HepG2 (cell line): Measurements from ENCODE around the gene ABCD4. TPM values are rescaled to one million over a fixed set of nuclear protein-coding genes. Genes with fewer than 3 reads are reported as not detected.

ENCODE experiments used
- CAMTA2 ChIP-seq: sonication (generic); formaldehyde crosslinking; IDR thresholded peaks from 2 replicates; pipeline ENCODE4 v1.4.0; 2020; ENCODE audit warnings: mild to moderate bottlenecking, missing genetic modification reagents, borderline replicate concordance
- EP300 ChIP-seq, 3 experiments: sonication (generic) in 1 of 3; formaldehyde crosslinking in 1 of 3; IDR thresholded peaks; 2 replicates each; pipeline versions ENCODE4 v1.5.1 to v1.6.1; 2011 to 2020; ENCODE audit warnings: low read depth in 2 of 3, low read length in 2 of 3, borderline replicate concordance in 1 of 3, improper control_type of control experiment in 1 of 3, mild to moderate bottlenecking in 1 of 3, missing genetic modification reagents in 1 of 3, moderate library complexity in 1 of 3
- GATAD1 ChIP-seq: IDR thresholded peaks from 2 replicates; pipeline ENCODE4 v1.6.1; 2016; ENCODE audit warnings: missing genetic modification reagents, missing compliant biosample characterization
- HNF4G ChIP-seq, 2 experiments: sonication (generic) in 1 of 2; formaldehyde crosslinking in 1 of 2; IDR thresholded peaks; 2 replicates each; pipeline versions ENCODE4 v1.4.0 to v1.6.1; 2011 to 2020; ENCODE audit warnings: borderline replicate concordance in 2 of 2, low read depth in 2 of 2, mild to moderate bottlenecking in 2 of 2, low read length in 1 of 2, missing genetic modification reagents in 1 of 2, moderate library complexity in 1 of 2
- HNRNPK ChIP-seq: fragments of 200-400 bp; formaldehyde crosslinking; IDR thresholded peaks from 2 replicates; pipeline ENCODE4 v1.6.1; 2018; ENCODE audit warnings: low read length, low read depth, moderate library complexity, mild to moderate bottlenecking; ENCODE audit not compliant: poor library complexity, severe bottlenecking
- MBNL3 ChIP-seq: fragments of 250-450 bp; sonication (Bioruptor Pico); conservative IDR thresholded peaks from 2 replicates; pipeline ENCODE4 v1.8.0; 2022; ENCODE audit warnings: mild to moderate bottlenecking, inconsistent platforms
- SMARCE1 ChIP-seq: fragments of 450-650 bp; IDR thresholded peaks from 2 replicates; pipeline ENCODE4 v1.6.1; 2017; ENCODE audit warnings: borderline replicate concordance
- XRCC5 ChIP-seq: fragments of 200-400 bp; formaldehyde crosslinking; optimal IDR thresholded peaks from 2 replicates; pipeline ENCODE3; 2017; ENCODE audit warnings: mild to moderate bottlenecking, low read length
- ZEB1 ChIP-seq: IDR thresholded peaks from 2 replicates; pipeline ENCODE4 v1.6.1; 2012; ENCODE audit warnings: mild to moderate bottlenecking, low read depth, inconsistent platforms; ENCODE audit not compliant: insufficient replicate concordance
- ZMAT3 ChIP-seq: sonication (generic); formaldehyde crosslinking; conservative IDR thresholded peaks from 2 replicates; pipeline ENCODE4 v1.7.0; 2021; ENCODE audit warnings: missing genetic modification reagents
- ZNF225 ChIP-seq: sonication (generic); formaldehyde crosslinking; IDR thresholded peaks from 2 replicates; pipeline ENCODE4 v1.4.0; 2020; ENCODE audit warnings: mild to moderate bottlenecking, missing genetic modification reagents
- ZNF234 ChIP-seq: sonication (generic); formaldehyde crosslinking; conservative IDR thresholded peaks from 2 replicates; pipeline ENCODE4 v1.5.1; 2020; ENCODE audit warnings: mild to moderate bottlenecking, missing genetic modification reagents
- ZNF317 ChIP-seq: sonication (generic); formaldehyde crosslinking; IDR thresholded peaks from 2 replicates; pipeline ENCODE4 v1.5.0; 2020; ENCODE audit warnings: mild to moderate bottlenecking, missing genetic modification reagents
- ZNF501 ChIP-seq: sonication (generic); formaldehyde crosslinking; IDR thresholded peaks from 2 replicates; pipeline ENCODE4 v1.5.1; 2020; ENCODE audit warnings: mild to moderate bottlenecking, moderate library complexity, missing genetic modification reagents
- ZNF546 ChIP-seq: sonication (generic); formaldehyde crosslinking; conservative IDR thresholded peaks from 2 replicates; pipeline ENCODE4 v1.8.1; 2023; ENCODE audit warnings: mild to moderate bottlenecking, missing genetic modification reagents
- ZNF652 ChIP-seq: IDR thresholded peaks from 2 replicates; pipeline ENCODE4 v1.6.1; 2016; ENCODE audit warnings: low read depth, borderline replicate concordance
- ZSCAN9 ChIP-seq: IDR thresholded peaks from 2 replicates; pipeline ENCODE4 v1.6.1; 2016; ENCODE audit warnings: borderline replicate concordance
- polyA plus RNA-seq, 8 experiments: library from polyadenylated mRNA; depleted of rRNA in 3 of 8; stranded (reverse) in 7 of 8; unstranded in 1 of 8; fragments of >200 nt; fragmentation: Illumina TruSeq in 4 of 8; extraction: Trizol in 4 of 8; gene quantifications; 2 replicates each; pipeline versions ENCODE4 v1.2.1 to v1.2.3, GENCODE V29; 2011 to 2016; ENCODE audit warnings: low read depth in 4 of 8, missing spikeins in 1 of 8, mixed read lengths in 1 of 8; ENCODE audit not compliant: insufficient read depth in 1 of 8
- total RNA-seq, 5 experiments: library from RNA; depleted of rRNA; stranded (reverse); fragments of >200 nt; fragmentation: Illumina TruSeq; extraction: Trizol; gene quantifications; 2 replicates each; pipeline ENCODE4 v1.2.3, GENCODE V29; 2016; ENCODE audit warnings: low read depth in 1 of 5
- TF ChIP-seq, protein P1 (sequence below): sonication (generic); formaldehyde crosslinking; IDR thresholded peaks from 2 replicates; pipeline ENCODE4 v1.9.0; 2021; ENCODE audit warnings: missing genetic modification reagents, mild to moderate bottlenecking, borderline replicate concordance
- TF ChIP-seq, protein P2 (sequence below): sonication (generic); formaldehyde crosslinking; conservative IDR thresholded peaks from 2 replicates; pipeline ENCODE4 v1.8.1; 2023; ENCODE audit warnings: missing genetic modification reagents
- TF ChIP-seq, protein P3 (sequence below): IDR thresholded peaks from 2 replicates; pipeline ENCODE4 v1.6.1; 2012; ENCODE audit warnings: inconsistent platforms
- TF ChIP-seq, protein P4 (sequence below): sonication (generic); formaldehyde crosslinking; IDR thresholded peaks from 2 replicates; pipeline ENCODE4 v1.5.0; 2020; ENCODE audit warnings: mild to moderate bottlenecking, missing genetic modification reagents
- TF ChIP-seq, protein P5 (sequence below): sonication (generic); formaldehyde crosslinking; IDR thresholded peaks from 2 replicates; pipeline ENCODE4 v1.5.1; 2020; ENCODE audit warnings: missing genetic modification reagents, mild to moderate bottlenecking, borderline replicate concordance

Gene ABCD4
- total and polyA plus RNA-seq, 2 of the 13 experiments (the other 11 are each of a cell fraction or from before 2014, with no cell fraction given) = 47.5 to 50.5 TPM

DNA sequence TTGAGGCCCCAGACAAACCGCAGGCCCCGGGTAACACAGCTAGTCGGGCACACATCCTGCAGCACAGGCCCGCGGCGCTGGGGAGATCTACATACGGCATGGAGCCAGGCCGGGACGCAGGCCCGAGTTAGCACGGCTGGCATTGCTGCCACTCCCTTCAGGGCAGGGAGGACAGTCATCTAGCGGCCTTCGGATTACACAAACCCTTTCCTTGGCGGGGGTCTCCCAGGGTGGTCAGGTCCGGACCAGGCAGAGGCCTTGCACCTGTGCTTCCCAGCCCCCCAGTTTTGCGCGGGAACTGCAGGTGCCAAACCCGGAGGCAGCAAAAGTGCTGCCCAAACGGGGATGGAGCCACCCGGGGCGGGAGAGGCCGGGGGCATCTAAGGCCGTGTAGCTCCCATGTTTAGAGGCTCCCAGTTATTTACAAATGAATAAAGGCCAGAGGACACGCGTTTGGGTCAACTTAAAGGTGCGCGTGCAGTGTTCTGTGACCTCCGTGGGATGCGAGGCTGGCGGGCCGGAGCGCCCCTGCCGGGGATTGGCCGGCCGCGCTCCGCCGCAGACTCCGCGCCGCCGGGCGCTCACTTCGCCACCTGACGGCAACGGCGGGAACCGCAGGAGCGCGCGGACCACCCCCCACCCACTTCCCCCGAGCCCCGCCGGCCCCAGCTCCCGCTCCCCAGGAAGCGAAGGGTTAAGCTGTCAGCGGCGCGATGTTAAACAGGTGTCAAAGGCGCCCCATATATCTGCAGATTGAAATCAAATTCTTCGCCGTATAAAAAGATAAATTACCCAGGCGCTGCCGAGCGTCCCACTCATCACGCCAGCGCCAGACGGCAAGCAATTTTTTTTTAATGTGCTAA, 45.4 kb downstream of the ABCD4 start (continued):
- TF ChIP-seq ZNF225 (CRISPR knock-in tag) (no peak), GATAD1 (CRISPR knock-in tag) (no peak), CAMTA2 (CRISPR knock-in tag) (no peak), ZSCAN9 (no peak), ZNF317 (CRISPR knock-in tag) (no peak), ZMAT3 (CRISPR knock-in tag) (no peak), ZNF652 (CRISPR knock-in tag) (peak; percentile 42; the same call in 1 of the 2 replicates), HNF4G (IDR thresholded peaks at IDR 0.05; ENCODE audit: borderline replicate concordance, low read depth, low read length) (no peak), HNF4G (CRISPR knock-in tag; IDR thresholded peaks at IDR 0.05; ENCODE audit: borderline replicate concordance, low read depth) (no peak), SMARCE1 (no peak), MBNL3 (CRISPR knock-in tag) (no peak), ZNF501 (0 out of 2 replicates have a peak, but pooled peaks have one; percentile 31), XRCC5 (peak; percentile 73), ZEB1 (no peak), EP300 (IDR thresholded peaks at IDR 0.05; ENCODE audit: low read depth in 2 of 2, low read length in 2 of 2) (no peak), EP300 (CRISPR knock-in tag; IDR thresholded peaks at IDR 0.05; ENCODE audit: borderline replicate concordance) (no peak), ZNF546 (CRISPR knock-in tag) (no peak), ZNF234 (CRISPR knock-in tag) (no peak), HNRNPK (peak; percentile 24)
- TF ChIP-seq, protein P1, sequence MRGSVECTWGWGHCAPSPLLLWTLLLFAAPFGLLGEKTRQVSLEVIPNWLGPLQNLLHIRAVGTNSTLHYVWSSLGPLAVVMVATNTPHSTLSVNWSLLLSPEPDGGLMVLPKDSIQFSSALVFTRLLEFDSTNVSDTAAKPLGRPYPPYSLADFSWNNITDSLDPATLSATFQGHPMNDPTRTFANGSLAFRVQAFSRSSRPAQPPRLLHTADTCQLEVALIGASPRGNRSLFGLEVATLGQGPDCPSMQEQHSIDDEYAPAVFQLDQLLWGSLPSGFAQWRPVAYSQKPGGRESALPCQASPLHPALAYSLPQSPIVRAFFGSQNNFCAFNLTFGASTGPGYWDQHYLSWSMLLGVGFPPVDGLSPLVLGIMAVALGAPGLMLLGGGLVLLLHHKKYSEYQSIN (CRISPR knock-in tag) = no peak
- TF ChIP-seq, protein P2, sequence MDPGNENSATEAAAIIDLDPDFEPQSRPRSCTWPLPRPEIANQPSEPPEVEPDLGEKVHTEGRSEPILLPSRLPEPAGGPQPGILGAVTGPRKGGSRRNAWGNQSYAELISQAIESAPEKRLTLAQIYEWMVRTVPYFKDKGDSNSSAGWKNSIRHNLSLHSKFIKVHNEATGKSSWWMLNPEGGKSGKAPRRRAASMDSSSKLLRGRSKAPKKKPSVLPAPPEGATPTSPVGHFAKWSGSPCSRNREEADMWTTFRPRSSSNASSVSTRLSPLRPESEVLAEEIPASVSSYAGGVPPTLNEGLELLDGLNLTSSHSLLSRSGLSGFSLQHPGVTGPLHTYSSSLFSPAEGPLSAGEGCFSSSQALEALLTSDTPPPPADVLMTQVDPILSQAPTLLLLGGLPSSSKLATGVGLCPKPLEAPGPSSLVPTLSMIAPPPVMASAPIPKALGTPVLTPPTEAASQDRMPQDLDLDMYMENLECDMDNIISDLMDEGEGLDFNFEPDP (CRISPR knock-in tag) = no peak
- TF ChIP-seq, protein P3, sequence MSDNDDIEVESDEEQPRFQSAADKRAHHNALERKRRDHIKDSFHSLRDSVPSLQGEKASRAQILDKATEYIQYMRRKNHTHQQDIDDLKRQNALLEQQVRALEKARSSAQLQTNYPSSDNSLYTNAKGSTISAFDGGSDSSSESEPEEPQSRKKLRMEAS = peak; percentile 56
- TF ChIP-seq, protein P4, sequence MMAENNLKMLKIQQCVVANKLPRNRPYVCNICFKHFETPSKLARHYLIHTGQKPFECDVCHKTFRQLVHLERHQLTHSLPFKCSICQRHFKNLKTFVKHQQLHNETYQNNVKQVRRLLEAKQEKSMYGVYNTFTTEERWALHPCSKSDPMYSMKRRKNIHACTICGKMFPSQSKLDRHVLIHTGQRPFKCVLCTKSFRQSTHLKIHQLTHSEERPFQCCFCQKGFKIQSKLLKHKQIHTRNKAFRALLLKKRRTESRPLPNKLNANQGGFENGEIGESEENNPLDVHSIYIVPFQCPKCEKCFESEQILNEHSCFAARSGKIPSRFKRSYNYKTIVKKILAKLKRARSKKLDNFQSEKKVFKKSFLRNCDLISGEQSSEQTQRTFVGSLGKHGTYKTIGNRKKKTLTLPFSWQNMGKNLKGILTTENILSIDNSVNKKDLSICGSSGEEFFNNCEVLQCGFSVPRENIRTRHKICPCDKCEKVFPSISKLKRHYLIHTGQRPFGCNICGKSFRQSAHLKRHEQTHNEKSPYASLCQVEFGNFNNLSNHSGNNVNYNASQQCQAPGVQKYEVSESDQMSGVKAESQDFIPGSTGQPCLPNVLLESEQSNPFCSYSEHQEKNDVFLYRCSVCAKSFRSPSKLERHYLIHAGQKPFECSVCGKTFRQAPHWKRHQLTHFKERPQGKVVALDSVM = no peak
- TF ChIP-seq, protein P5, sequence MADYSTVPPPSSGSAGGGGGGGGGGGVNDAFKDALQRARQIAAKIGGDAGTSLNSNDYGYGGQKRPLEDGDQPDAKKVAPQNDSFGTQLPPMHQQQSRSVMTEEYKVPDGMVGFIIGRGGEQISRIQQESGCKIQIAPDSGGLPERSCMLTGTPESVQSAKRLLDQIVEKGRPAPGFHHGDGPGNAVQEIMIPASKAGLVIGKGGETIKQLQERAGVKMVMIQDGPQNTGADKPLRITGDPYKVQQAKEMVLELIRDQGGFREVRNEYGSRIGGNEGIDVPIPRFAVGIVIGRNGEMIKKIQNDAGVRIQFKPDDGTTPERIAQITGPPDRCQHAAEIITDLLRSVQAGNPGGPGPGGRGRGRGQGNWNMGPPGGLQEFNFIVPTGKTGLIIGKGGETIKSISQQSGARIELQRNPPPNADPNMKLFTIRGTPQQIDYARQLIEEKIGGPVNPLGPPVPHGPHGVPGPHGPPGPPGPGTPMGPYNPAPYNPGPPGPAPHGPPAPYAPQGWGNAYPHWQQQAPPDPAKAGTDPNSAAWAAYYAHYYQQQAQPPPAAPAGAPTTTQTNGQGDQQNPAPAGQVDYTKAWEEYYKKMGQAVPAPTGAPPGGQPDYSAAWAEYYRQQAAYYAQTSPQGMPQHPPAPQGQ (CRISPR knock-in tag) = no peak
